Mesenchymal stem cell (in vitro differentiated cells and primary cell): ENCODE measurements around the gene TMEM98.
A peak's percentile ranks its signal among the peaks of the same experiment; 100 is the strongest.
"Not testable (repeated sequence)": the region's sequence is repeated elsewhere in the genome, so short reads cannot be mapped to it uniquely, and the experiment has no call there.

Experiments used
- DNase-seq: peaks from one replicate; pipeline ENCODE4 v3.0.0-alpha.2; 2013
- H2AFZ ChIP-seq: one replicate; pipeline ENCODE4 v1.6.1; 2013; ENCODE audit warnings: low read depth, mild to moderate bottlenecking, control low read depth, inconsistent platforms, low read length, moderate library complexity
- H2AK5ac ChIP-seq: 2 replicates; pipeline ENCODE4 v1.6.1; 2013; ENCODE audit warnings: low read length, moderate library complexity, mild to moderate bottlenecking, inconsistent platforms; ENCODE audit not compliant: severe bottlenecking
- H2BK120ac ChIP-seq: one replicate; pipeline ENCODE4 v1.6.1; 2013; ENCODE audit warnings: low read depth, mild to moderate bottlenecking, inconsistent platforms, low read length, moderate library complexity
- H2BK12ac ChIP-seq, 2 experiments: one replicate each; pipeline ENCODE4 v1.6.1; 2013; ENCODE audit warnings: inconsistent platforms in 2 of 2, low read length in 2 of 2, mild to moderate bottlenecking in 2 of 2, moderate library complexity in 2 of 2, control low read depth in 1 of 2
- H2BK15ac ChIP-seq: one replicate; pipeline ENCODE4 v1.6.1; 2013; ENCODE audit warnings: mild to moderate bottlenecking, low read depth, inconsistent platforms; ENCODE audit not compliant: poor library complexity, severe bottlenecking
- H2BK5ac ChIP-seq: 2 replicates; pipeline ENCODE4 v1.6.1; 2013; ENCODE audit warnings: low read depth, mild to moderate bottlenecking, low read length, control low read depth, inconsistent platforms; ENCODE audit not compliant: poor library complexity, severe bottlenecking
- H3K14ac ChIP-seq, 2 experiments: one replicate each; pipeline ENCODE4 v1.6.1; 2013; ENCODE audit warnings: inconsistent platforms in 2 of 2, low read length in 2 of 2, control low read depth in 1 of 2, mild to moderate bottlenecking in 1 of 2, moderate library complexity in 1 of 2
- H3K18ac ChIP-seq, 2 experiments: one replicate each; pipeline ENCODE4 v1.6.1; 2013; ENCODE audit warnings: inconsistent platforms in 2 of 2, low read length in 2 of 2, control low read depth in 1 of 2, low read depth in 1 of 2, mild to moderate bottlenecking in 1 of 2
- H3K23ac ChIP-seq, 2 experiments: one replicate each; pipeline ENCODE4 v1.6.1; 2013; ENCODE audit warnings: inconsistent platforms in 2 of 2, low read length in 2 of 2, mild to moderate bottlenecking in 2 of 2, moderate library complexity in 2 of 2, control low read depth in 1 of 2
- H3K27ac ChIP-seq: 2 replicates; pipeline ENCODE4 v1.5.1; 2013; ENCODE audit warnings: mild to moderate bottlenecking, moderate library complexity, low read length, control low read depth, inconsistent platforms; ENCODE audit not compliant: poor library complexity, severe bottlenecking
- H3K27me3 ChIP-seq, 2 experiments: 2 replicates each; pipeline versions ENCODE4 v1.6.1 to v1.7.0; 2013; ENCODE audit warnings: low read length in 2 of 2, mild to moderate bottlenecking in 2 of 2, moderate library complexity in 2 of 2, control low read depth in 1 of 2, inconsistent platforms in 1 of 2; ENCODE audit not compliant: control insufficient read depth in 1 of 2, insufficient read depth in 1 of 2
- H3K36me3 ChIP-seq, 2 experiments: 2 replicates each; pipeline versions ENCODE4 v1.6.1 to v1.7.0; 2013; ENCODE audit warnings: low read length in 2 of 2, control low read depth in 1 of 2, inconsistent platforms in 1 of 2, low read depth in 1 of 2, mild to moderate bottlenecking in 1 of 2; ENCODE audit not compliant: insufficient read depth in 2 of 2, control insufficient read depth in 1 of 2
- H3K4ac ChIP-seq, 2 experiments: one replicate each; pipeline ENCODE4 v1.6.1; 2013; ENCODE audit warnings: inconsistent platforms in 2 of 2, low read length in 2 of 2, mild to moderate bottlenecking in 2 of 2, moderate library complexity in 2 of 2, control low read depth in 1 of 2, low read depth in 1 of 2
- H3K4me1 ChIP-seq: 2 replicates; pipeline ENCODE4 v1.6.1; 2013; ENCODE audit warnings: low read depth, low read length, control low read depth; ENCODE audit not compliant: control insufficient read depth, insufficient read depth
- H3K4me2 ChIP-seq: 2 replicates; pipeline ENCODE4 v1.6.1; 2013; ENCODE audit warnings: low read length, mild to moderate bottlenecking, inconsistent platforms; ENCODE audit not compliant: poor library complexity, severe bottlenecking
- H3K4me3 ChIP-seq, 2 experiments: 2 replicates each; pipeline versions ENCODE4 v1.5.1 to v1.7.0; 2013; ENCODE audit warnings: low read length in 2 of 2, mild to moderate bottlenecking in 2 of 2, control low read depth in 1 of 2, low read depth in 1 of 2; ENCODE audit not compliant: insufficient read depth in 1 of 2
- H3K79me1 ChIP-seq: replicated peaks from 2 replicates; pipeline ENCODE4 v1.6.1; 2013; ENCODE audit warnings: mild to moderate bottlenecking, control low read depth, low read length, inconsistent platforms; ENCODE audit not compliant: poor library complexity, severe bottlenecking
- H3K9ac ChIP-seq: 2 replicates; pipeline ENCODE4 v1.7.0; 2013; ENCODE audit warnings: mild to moderate bottlenecking, low read length, moderate library complexity
- H3K9me3 ChIP-seq: 2 replicates; pipeline ENCODE4 v1.7.0; 2013; ENCODE audit warnings: mild to moderate bottlenecking, low read length; ENCODE audit not compliant: control insufficient read depth
- H4K8ac ChIP-seq: one replicate; pipeline ENCODE4 v1.6.1; 2013; ENCODE audit warnings: inconsistent platforms, mild to moderate bottlenecking, low read length, moderate library complexity
- H4K91ac ChIP-seq: one replicate; pipeline ENCODE4 v1.6.1; 2013; ENCODE audit warnings: mild to moderate bottlenecking, low read length, inconsistent platforms
- WGBS: methylation state at CpG from one replicate; pipeline ENCODE4 v1.1.7; 2013; ENCODE audit warnings: mixed read lengths; 5-methylcytosine and 5-hydroxymethylcytosine counted together

The TMEM98 gene

DNA sequence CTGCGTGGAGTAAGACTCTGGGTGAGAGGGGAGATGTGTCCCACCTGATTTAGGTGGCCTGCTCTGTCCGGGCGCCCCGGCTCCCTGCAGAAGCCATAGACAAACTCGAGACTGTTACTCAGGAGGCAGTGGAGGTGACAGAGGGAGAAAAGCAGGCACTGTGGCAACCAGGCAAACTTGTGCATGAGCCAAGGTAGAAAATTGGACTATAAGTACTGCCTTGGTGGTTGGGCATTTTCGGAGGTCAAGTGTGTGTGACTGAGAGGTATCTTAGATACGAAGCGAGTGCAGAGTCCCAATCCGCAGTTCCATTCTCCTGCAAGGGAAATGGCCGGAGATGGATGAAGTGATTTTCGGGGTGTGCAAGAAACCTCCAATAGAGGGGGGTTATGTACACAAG is 36.6 kb downstream of the TMEM98 start:
- WGBS, result 82% methylated on average over 11 of the region's 11 CpGs
- no peak overlapping the region for H3K27ac ChIP-seq
- H4K91ac ChIP-seq, result no peak overlapping the region
- no peak overlapping the region for H3K23ac ChIP-seq
- H2BK120ac ChIP-seq, result no peak overlapping the region
- no peak overlapping the region for H2BK15ac ChIP-seq
- H3K36me3 ChIP-seq, result no peaks in the 10 kb centered on the region
- H2BK5ac ChIP-seq, result no peak overlapping the region
- H3K4me3 ChIP-seq, result no peak overlapping the region
- no peak overlapping the region for H3K9ac ChIP-seq
- no peaks in the 10 kb centered on the region for H3K4me1 ChIP-seq
- peaks cover 0 to 55% of the 10 kb centered on the region in 2 experiments for H3K27me3 ChIP-seq
- no peak overlapping the region for H2AFZ ChIP-seq
- H3K18ac ChIP-seq, result no peak overlapping the region
- DNase-seq, result no peak
- H3K4me2 ChIP-seq, result no peak overlapping the region
- no peak overlapping the region for H2AK5ac ChIP-seq
- H3K9me3 ChIP-seq, result no peaks in the 10 kb centered on the region
- no peak overlapping the region for H2BK12ac ChIP-seq
- H3K4ac ChIP-seq, result no peak overlapping the region
- H3K79me1 ChIP-seq, result no peaks in the 10 kb centered on the region
- no peak overlapping the region for H3K14ac ChIP-seq
- H4K8ac ChIP-seq, result no peak overlapping the region

DNA sequence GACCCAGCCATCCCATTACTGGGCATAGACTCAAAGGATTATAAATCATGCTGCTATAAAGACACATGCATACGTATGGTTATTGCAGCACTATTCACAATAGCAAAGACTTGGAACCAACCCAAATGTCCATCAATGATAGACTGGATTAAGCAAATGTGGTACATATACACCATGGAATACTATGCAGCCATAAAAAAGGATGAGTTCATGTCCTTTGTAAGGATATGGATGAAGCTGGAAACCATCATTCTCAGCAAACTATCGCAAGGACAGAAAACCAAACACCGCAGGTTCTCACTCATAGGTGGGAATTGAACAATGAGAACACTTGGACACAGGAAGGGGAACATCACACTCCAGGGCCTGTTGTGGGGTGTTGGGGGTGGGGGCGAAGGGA is 41.3 kb downstream of the TMEM98 start:
- H2AFZ ChIP-seq, H2BK5ac ChIP-seq, H3K4me1 ChIP-seq, H2AK5ac ChIP-seq, H3K23ac ChIP-seq, H2BK15ac ChIP-seq, H3K18ac ChIP-seq, H3K27ac ChIP-seq, H2BK12ac ChIP-seq, H3K4me2 ChIP-seq, H3K9ac ChIP-seq, H2BK120ac ChIP-seq, H3K14ac ChIP-seq, H3K4ac ChIP-seq, H4K91ac ChIP-seq, H3K36me3 ChIP-seq, DNase-seq, H3K4me3 ChIP-seq, H3K79me1 ChIP-seq, H4K8ac ChIP-seq: not testable (repeated sequence)
- 90% methylated on average over 2 of the region's 4 CpGs for WGBS
- H3K27me3 ChIP-seq, result peaks cover 0 to 34% of the 10 kb centered on the region in 2 experiments
- H3K9me3 ChIP-seq, result peaks cover 11% of the 10 kb centered on the region

DNA sequence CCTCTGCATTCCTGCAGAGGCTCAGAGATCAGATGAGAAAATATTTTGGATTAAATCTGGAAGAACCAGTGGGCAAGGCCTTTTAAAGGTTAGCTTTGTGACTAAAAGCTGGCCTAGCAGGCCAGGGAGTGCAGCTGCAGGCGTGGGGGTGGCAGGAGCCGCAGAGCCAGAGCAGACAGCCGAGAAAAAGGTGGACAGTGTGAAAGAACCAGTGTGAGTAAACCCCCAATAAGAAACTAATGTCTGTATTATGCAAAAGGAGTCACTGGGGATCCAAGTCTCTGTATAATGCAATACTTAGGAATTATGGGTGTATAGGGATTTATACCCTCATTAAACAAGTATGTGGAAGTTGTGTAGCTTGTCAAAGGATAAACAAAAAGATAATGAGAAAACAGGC is 42.3 kb downstream of the TMEM98 start:
- WGBS, result 64% methylated on average over 3 of the region's 3 CpGs
- Histone ChIP-seq H3K4me3 (no peak overlapping the region), H3K14ac (no peak overlapping the region), H2BK120ac (no peak overlapping the region), H3K18ac (no peak overlapping the region), H3K9ac (no peak overlapping the region), H2BK5ac (no peak overlapping the region), H2AFZ (no peak overlapping the region), H3K36me3 (no peaks in the 10 kb centered on the region), H3K23ac (no peak overlapping the region), H2AK5ac (no peak overlapping the region), H3K27ac (no peak overlapping the region), H4K91ac (no peak overlapping the region), H3K9me3 (peaks cover 11% of the 10 kb centered on the region), H3K79me1 (no peaks in the 10 kb centered on the region), H3K4me2 (no peak overlapping the region), H2BK15ac (no peak overlapping the region), H3K4me1 (no peaks in the 10 kb centered on the region), H3K27me3 (peaks cover 4 to 30% of the 10 kb centered on the region in 2 experiments), H4K8ac (no peak overlapping the region), H2BK12ac (no peak overlapping the region), H3K4ac (no peak overlapping the region)
- no peak for DNase-seq

DNA sequence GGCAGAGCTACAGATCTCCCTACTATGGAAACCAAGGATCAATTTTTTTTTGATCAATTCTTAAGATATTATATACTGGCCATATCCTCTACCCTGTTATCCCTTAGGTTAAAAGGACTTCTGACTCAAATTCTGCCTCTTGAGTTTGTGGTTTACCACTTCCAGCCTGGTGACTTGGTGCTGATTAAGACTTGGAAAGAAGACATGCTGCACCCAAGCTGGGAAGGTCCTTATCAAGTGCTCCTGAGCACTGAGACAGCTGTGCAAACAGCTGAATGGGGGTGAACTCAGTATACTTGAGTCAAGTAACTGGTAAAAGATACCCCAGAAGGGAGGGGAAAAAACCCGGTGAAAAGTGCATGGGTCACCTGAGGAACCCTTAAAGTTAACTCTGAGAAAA is 43.2 kb downstream of the TMEM98 start:
- no peak overlapping the region for H2AK5ac ChIP-seq
- H3K4me2 ChIP-seq, result no peak overlapping the region

More for the DNA sequence above, 43.2 kb downstream of the TMEM98 start:
- H3K9me3 ChIP-seq, result peaks cover 11% of the 10 kb centered on the region
- no peak overlapping the region for H2BK120ac ChIP-seq
- H3K4me3 ChIP-seq, result peak overlapping the region in 1 of 2 experiments; percentile 5
- H2BK12ac ChIP-seq, result no peak overlapping the region
- no peak overlapping the region for H3K18ac ChIP-seq
- no peak overlapping the region for H3K4ac ChIP-seq
- no peaks in the 10 kb centered on the region for H3K4me1 ChIP-seq
- DNase-seq, result peak; percentile 27
- H3K14ac ChIP-seq, result no peak overlapping the region
- no peaks in the 10 kb centered on the region for H3K36me3 ChIP-seq
- no peak overlapping the region for H4K91ac ChIP-seq
- WGBS, result 73% methylated on average over 1 of the region's 1 CpG
- peaks cover 8 to 37% of the 10 kb centered on the region in 2 experiments for H3K27me3 ChIP-seq
- H2AFZ ChIP-seq, result no peak overlapping the region
- H2BK5ac ChIP-seq, result no peak overlapping the region
- H3K23ac ChIP-seq, result no peak overlapping the region
- H3K79me1 ChIP-seq, result no peaks in the 10 kb centered on the region
- no peak overlapping the region for H2BK15ac ChIP-seq
- H4K8ac ChIP-seq, result no peak overlapping the region
- H3K9ac ChIP-seq, result no peak overlapping the region
- H3K27ac ChIP-seq, result no peak overlapping the region
